ENCODE data around the gene TSPAN9. TPM values are rescaled to one million over a fixed set of nuclear protein-coding genes. Genes with fewer than 3 reads are reported as not detected.

TSPAN9 gene
- total RNA-seq, 1 experiment from 2014 or later: 13.2 TPM

- Histone ChIP-seq H2AFZ (ENCODE audit: low read depth, low read length, poor library complexity, severe bottlenecking) (no peak overlapping the region), H3K27me3 (ENCODE audit: insufficient read depth, low read length) (no peaks in the 10 kb centered on the region), H3K79me2 (ENCODE audit: insufficient read depth, low read length) (no peaks in the 10 kb centered on the region), H4K20me1 (ENCODE audit: insufficient read depth) (no peaks in the 10 kb centered on the region), H3K4me3 (replicated peaks in 1 of 2; ENCODE audit: low read depth in 1 of 2, low read length in 2 of 2) (no peak overlapping the region), H3K27ac (ENCODE audit: low read depth, low read length) (no peak overlapping the region), H3K9ac (ENCODE audit: low read length) (no peak overlapping the region), H3K9me2 (ENCODE audit: insufficient read depth) (no peaks in the 10 kb centered on the region), H3K4me2 (ENCODE audit: low read length) (no peak overlapping the region), H3K4me1 (ENCODE audit: control insufficient read depth in 1 of 2, insufficient read depth in 2 of 2, low read length in 2 of 2) (peaks cover 0 to 28% of the 10 kb centered on the region in 2 experiments; a peak in 2 of 4 replicates), H3K9me3 (ENCODE audit: control insufficient read depth in 1 of 2, insufficient read depth in 1 of 2, low read depth in 1 of 2, low read length in 2 of 2) (no peaks in the 10 kb centered on the region), H3K36me3 (ENCODE audit: control insufficient read depth in 1 of 2, insufficient read depth in 2 of 2, low read length in 2 of 2) (no peaks in the 10 kb centered on the region)
- ChIA-PET RAD21 (ENCODE audit: low non-redundant PET in 1 of 2, low total read pairs in 2 of 2, uncharacterized antibody in 2 of 2, unreplicated experiment in 2 of 2) (no interaction called here), CTCF (no interaction called here), POLR2A (no interaction called here)
- DNase-seq (ENCODE audit: low read depth, low spot score) (no peak), ATAC-seq (no peak)
- no TSS peak for BruUV-seq (replicated peaks)
- TF ChIP-seq CBX3 (IDR thresholded peaks at IDR 0.05; ENCODE audit: low read depth): no peak
- intact Hi-C loops (cut with micrococcal nuclease): no loop called here
These were observed 138.9 kb downstream of the TSPAN9 start for GRCh38 chr12:3216097-3216496.

- no peaks in the 10 kb centered on the region for H3K9me3 ChIP-seq (ENCODE audit: control insufficient read depth in 1 of 2, insufficient read depth in 1 of 2, low read depth in 1 of 2, low read length in 2 of 2)
- H2AFZ ChIP-seq (ENCODE audit: low read depth, low read length, poor library complexity, severe bottlenecking): no peak overlapping the region
- ChIA-PET RAD21 (ENCODE audit: low non-redundant PET in 1 of 2, low total read pairs in 2 of 2, uncharacterized antibody in 2 of 2, unreplicated experiment in 2 of 2) (no interaction called here), CTCF (no interaction called here), POLR2A (no interaction called here)
- peak overlapping the region; percentile 26 for H3K4me2 ChIP-seq (ENCODE audit: low read length)
- H4K20me1 ChIP-seq (ENCODE audit: insufficient read depth): no peaks in the 10 kb centered on the region
- H3K79me2 ChIP-seq (ENCODE audit: insufficient read depth, low read length): no peaks in the 10 kb centered on the region
- no TSS peak for BruUV-seq (replicated peaks)
- no peaks in the 10 kb centered on the region for H3K9me2 ChIP-seq (ENCODE audit: insufficient read depth)
- peak; percentile 27; the same call in 1 of the 2 replicates for TF ChIP-seq JUND (IDR thresholded peaks at IDR 0.05)
- TF ChIP-seq POLR2A (IDR thresholded peaks at IDR 0.05; ENCODE audit: borderline replicate concordance, extremely low read depth, insufficient read depth, insufficient read length): no peak
- intact Hi-C loops (cut with micrococcal nuclease): no loop called here
- DNase-seq (ENCODE audit: low read depth, low spot score) (peak; percentile 4), ATAC-seq (peak; percentile 58; the same call in 1 of the 2 replicates)
- H3K9ac ChIP-seq (ENCODE audit: low read length): no peak overlapping the region
- no peak overlapping the region for H3K27ac ChIP-seq (ENCODE audit: low read depth, low read length)
- H3K4me3 ChIP-seq (replicated peaks in 1 of 2; ENCODE audit: low read depth in 1 of 2, low read length in 2 of 2): no peak overlapping the region
- peaks cover 0 to 28% of the 10 kb centered on the region in 2 experiments; a peak in 2 of 4 replicates for H3K4me1 ChIP-seq (ENCODE audit: control insufficient read depth in 1 of 2, insufficient read depth in 2 of 2, low read length in 2 of 2)
- H3K36me3 ChIP-seq (ENCODE audit: control insufficient read depth in 1 of 2, insufficient read depth in 2 of 2, low read length in 2 of 2): no peaks in the 10 kb centered on the region
- H3K27me3 ChIP-seq (ENCODE audit: insufficient read depth, low read length): no peaks in the 10 kb centered on the region
These were observed 139.8 kb downstream of the TSPAN9 start for GRCh38 chr12:3216726-3217682.

All from HCT116 (cell line).